OCI-LY3 (cell line): Measurements from ENCODE around the gene CELSR2.
"Not testable (repeated sequence)": the region's sequence is repeated elsewhere in the genome, so short reads cannot be mapped to it uniquely, and the experiment has no call there.

Experiments
- H2AFZ ChIP-seq: fragments of 200-600, 300-600 bp; shearing (Covaris generic); 2 replicates; pipeline ENCODE4 v1.6.0; 2014; ENCODE audit warnings: antibody characterized with exemption, low read depth, low read length
- H3K27ac ChIP-seq: fragments of 200-600, 300-600 bp; sonication (generic); 2 replicates; pipeline ENCODE4 v1.5.1; 2014; ENCODE audit warnings: mild to moderate bottlenecking, low read length, moderate library complexity, mixed read lengths
- H3K27me3 ChIP-seq: fragments of 200-600, 300-600 bp; sonication (generic); 2 replicates; pipeline ENCODE4 v1.6.1; 2014; ENCODE audit warnings: low read depth, low read length, mixed read lengths
- H3K36me3 ChIP-seq: fragments of 200-600, 300-600 bp; sonication (generic); replicated peaks from 2 replicates; pipeline ENCODE3; 2014; ENCODE audit warnings: low read depth, low read length, mixed read lengths
- H3K4me1 ChIP-seq: fragments of 300-600, 200-600 bp; sonication (generic); 2 replicates; pipeline ENCODE4 v1.6.1; 2014; ENCODE audit warnings: low read length, mixed read lengths
- H3K4me2 ChIP-seq: fragments of 200-600, 300-600 bp; sonication (generic); 2 replicates; pipeline ENCODE4 v1.6.1; 2014; ENCODE audit warnings: low read length, mixed read lengths
- H3K4me3 ChIP-seq: fragments of 300-600, 200-600 bp; sonication (generic); 2 replicates; pipeline ENCODE4 v1.5.1; 2014; ENCODE audit warnings: antibody characterized with exemption, mild to moderate bottlenecking, low read length, moderate library complexity
- H3K79me2 ChIP-seq: fragments of 300-600, 200-600 bp; shearing (Covaris generic); 2 replicates; pipeline ENCODE4 v1.6.1; 2014; ENCODE audit warnings: mild to moderate bottlenecking, low read length, mixed read lengths
- H3K9ac ChIP-seq: fragments of 300-600, 200-600 bp; shearing (Covaris generic); 2 replicates; pipeline ENCODE4 v1.6.0; 2014; ENCODE audit warnings: mild to moderate bottlenecking, low read length, moderate library complexity
- H3K9me3 ChIP-seq: fragments of 200-600, 300-600 bp; shearing (Covaris generic); 2 replicates; pipeline ENCODE4 v1.6.1; 2014; ENCODE audit warnings: low read length, mixed read lengths; ENCODE audit not compliant: insufficient read depth
- H4K20me1 ChIP-seq: fragments of 200-600, 300-600 bp; sonication (generic); 2 replicates; pipeline ENCODE4 v1.6.1; 2016; ENCODE audit warnings: low read length, mixed read lengths; ENCODE audit not compliant: insufficient read depth
- CTCF ChIP-seq: fragments of 200-600, 300-600 bp; sonication (generic); IDR thresholded peaks from 2 replicates; pipeline ENCODE4 v1.5.1; 2014; ENCODE audit warnings: antibody characterized with exemption, low read length, low read depth
- EZH2phosphoT487 ChIP-seq: fragments of 200-600 bp; shearing (Covaris generic); IDR thresholded peaks from 2 replicates; pipeline ENCODE4 v1.6.1; 2018; ENCODE audit warnings: antibody characterized with exemption, mixed run types, low read depth

CELSR2 gene

DNA sequence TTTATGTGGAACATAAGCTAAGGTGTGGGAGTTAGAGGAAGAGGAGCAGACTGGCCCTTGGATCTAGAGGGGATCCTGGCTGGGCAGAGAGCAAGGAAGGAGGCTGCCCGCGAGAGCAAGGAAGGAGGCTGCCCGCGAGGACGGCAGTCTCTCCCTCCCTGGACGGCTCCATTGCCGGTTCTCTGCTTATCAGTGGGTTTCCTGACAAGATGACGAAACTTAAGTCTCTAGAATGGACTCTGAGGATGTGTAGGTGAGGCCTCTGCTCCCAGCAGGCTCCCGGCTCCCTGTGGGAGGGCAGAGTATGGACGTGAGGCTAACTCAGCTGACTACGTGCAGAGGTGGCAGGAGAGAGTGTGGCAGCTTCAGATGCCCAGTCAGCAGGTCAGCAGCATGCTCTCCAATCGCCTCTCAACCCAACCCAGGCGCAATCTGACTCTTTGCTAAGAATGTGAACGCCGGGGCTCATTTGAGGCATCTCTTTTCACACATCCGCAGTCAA, 51.4 kb downstream of the CELSR2 start:
- Histone ChIP-seq H2AFZ (no peak overlapping the region), H3K4me2 (no peak overlapping the region), H3K9ac (no peak overlapping the region), H4K20me1 (no peaks in the 10 kb centered on the region), H3K79me2 (no peaks in the 10 kb centered on the region), H3K9me3 (no peaks in the 10 kb centered on the region), H3K4me1 (no peaks in the 10 kb centered on the region), H3K27me3 (peaks cover under 1% of the 10 kb centered on the region; the same call in 1 of the 2 replicates), H3K36me3 (no peaks in the 10 kb centered on the region), H3K27ac (no peak overlapping the region), H3K4me3 (no peak overlapping the region)
- no peak for TF ChIP-seq CTCF
- no peak for TF ChIP-seq EZH2phosphoT487

DNA sequence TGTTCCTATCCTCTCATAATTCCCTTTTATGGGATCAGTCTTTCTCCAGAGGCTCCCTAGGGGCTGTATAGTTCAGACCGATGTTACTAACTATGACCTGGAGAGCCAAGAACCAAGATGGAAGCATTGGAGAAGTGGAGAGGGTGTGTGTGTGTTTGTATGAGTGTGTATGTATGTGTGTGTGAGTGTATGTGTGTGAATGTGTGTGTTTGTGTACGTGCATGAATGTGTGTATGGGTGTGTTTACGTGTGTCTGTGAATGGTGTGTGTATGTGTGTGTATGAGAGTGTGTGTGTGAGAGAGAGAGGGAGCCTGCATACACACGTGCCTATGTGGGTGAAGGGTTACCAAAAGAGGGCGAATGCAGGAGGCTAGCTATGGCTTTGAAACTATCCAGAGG, 52.5 kb downstream of the CELSR2 start:
- H3K27me3 ChIP-seq, result no peaks in the 10 kb centered on the region
- TF ChIP-seq EZH2phosphoT487 (no peak), CTCF (no peak)
- no peak overlapping the region for H3K4me3 ChIP-seq
- no peaks in the 10 kb centered on the region for H4K20me1 ChIP-seq
- no peaks in the 10 kb centered on the region for H3K9me3 ChIP-seq
- H3K4me1 ChIP-seq, result no peaks in the 10 kb centered on the region
- H2AFZ ChIP-seq, result no peak overlapping the region
- H3K9ac ChIP-seq, result no peak overlapping the region
- H3K4me2 ChIP-seq, result no peak overlapping the region
- no peaks in the 10 kb centered on the region for H3K79me2 ChIP-seq
- no peaks in the 10 kb centered on the region for H3K36me3 ChIP-seq
- no peak overlapping the region for H3K27ac ChIP-seq

DNA sequence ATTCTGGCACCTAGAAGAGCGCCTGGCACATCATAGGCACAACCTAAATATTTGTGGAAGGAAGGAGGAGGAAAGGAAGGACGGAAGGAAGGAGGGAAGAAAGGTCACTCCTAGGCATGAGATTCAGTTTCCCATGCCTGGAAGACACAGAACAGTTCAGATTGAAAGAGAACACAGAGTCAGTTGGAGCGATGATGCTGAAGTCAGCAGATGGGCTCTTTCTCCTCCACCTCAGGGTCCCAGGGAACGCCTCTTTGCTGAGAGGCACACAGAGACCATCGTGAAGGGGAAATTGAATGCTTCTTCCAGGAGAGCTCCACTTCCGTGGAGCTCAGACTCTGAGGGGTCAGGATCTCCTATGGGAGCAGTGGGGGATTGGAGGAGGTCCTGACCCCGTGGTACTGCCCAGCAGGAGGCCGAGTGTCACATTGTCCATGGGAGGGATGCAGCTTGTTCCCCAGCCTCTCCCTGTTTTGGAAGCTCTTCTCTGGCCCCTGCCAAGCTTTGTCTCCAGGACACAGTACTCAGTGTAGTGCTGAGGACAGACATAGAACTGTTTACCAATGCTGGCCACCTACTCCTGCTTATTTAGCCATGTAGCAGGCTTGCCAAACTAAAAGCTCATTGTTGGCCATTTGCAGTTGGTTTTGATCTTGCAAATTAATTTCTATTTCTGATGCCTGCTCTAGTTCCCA, 55.0 kb downstream of the CELSR2 start:
- no peak for TF ChIP-seq CTCF
- no peak for TF ChIP-seq EZH2phosphoT487
- Histone ChIP-seq H3K4me3 (no peak overlapping the region), H3K9me3 (no peaks in the 10 kb centered on the region), H3K4me2 (no peak overlapping the region), H3K36me3 (no peaks in the 10 kb centered on the region), H3K4me1 (no peaks in the 10 kb centered on the region), H2AFZ (no peak overlapping the region), H3K79me2 (no peaks in the 10 kb centered on the region), H4K20me1 (no peaks in the 10 kb centered on the region), H3K9ac (no peak overlapping the region), H3K27me3 (no peaks in the 10 kb centered on the region), H3K27ac (no peak overlapping the region)

DNA sequence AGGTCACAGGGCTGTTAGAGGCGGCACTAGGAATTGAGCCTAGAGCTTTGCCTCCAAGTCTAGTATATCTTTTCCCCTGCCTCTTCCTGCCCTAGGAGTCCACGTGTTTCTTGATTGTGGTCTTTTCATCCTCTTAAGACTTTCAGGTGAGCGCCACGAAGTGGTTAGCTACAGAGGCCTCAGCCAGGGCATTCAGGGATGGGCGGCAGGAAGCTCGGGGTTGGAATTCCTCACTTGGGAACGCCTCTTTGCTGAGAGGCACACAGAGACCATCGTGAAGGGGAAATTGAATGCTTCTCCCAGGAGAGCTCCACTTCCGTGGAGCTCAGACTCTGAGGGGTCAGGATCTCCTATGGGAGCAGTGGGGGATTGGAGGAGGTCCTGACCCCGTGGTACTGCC, 56.7 kb downstream of the CELSR2 start:
- H3K9me3 ChIP-seq, H3K27ac ChIP-seq, H3K4me2 ChIP-seq, H3K36me3 ChIP-seq, H4K20me1 ChIP-seq, H3K9ac ChIP-seq, H2AFZ ChIP-seq, H3K4me1 ChIP-seq, H3K4me3 ChIP-seq, H3K79me2 ChIP-seq, H3K27me3 ChIP-seq: not testable (repeated sequence)
